GM19025 (cell line): Measurements from ENCODE around the gene ARHGEF11.

Source experiments
- ATAC-seq: cut with Tn5 transposase; IDR thresholded peaks from one replicate; pipeline ENCODE4 v1.9.1; 2021; ENCODE audit warnings: mild to moderate bottlenecking, low read depth, moderate library complexity; ENCODE audit not compliant: unreplicated experiment

The ARHGEF11 gene

GRCh38 chr1:156912861-156913808 lies 132.4 kb downstream of the ARHGEF11 start:
- no peak for ATAC-seq

GRCh38 chr1:156912310-156912709 lies 133.2 kb downstream of the ARHGEF11 start:
- ATAC-seq: no peak

GRCh38 chr1:156911577-156912298 lies 133.8 kb downstream of the ARHGEF11 start:
- no peak for ATAC-seq

- no peak for ATAC-seq
Observed at GRCh38 chr1:156910309-156910782, 135.2 kb downstream of the ARHGEF11 start.

GRCh38 chr1:156909671-156910070 lies 135.9 kb downstream of the ARHGEF11 start:
- no peak for ATAC-seq

GRCh38 chr1:156908955-156909354 lies 136.6 kb downstream of the ARHGEF11 start:
- ATAC-seq: no peak

GRCh38 chr1:156908541-156908940 lies 137.0 kb downstream of the ARHGEF11 start:
- no peak for ATAC-seq

- no peak for ATAC-seq
Observed at GRCh38 chr1:156906206-156906906, 139.2 kb downstream of the ARHGEF11 start.

GRCh38 chr1:156905651-156906050 lies 139.9 kb downstream of the ARHGEF11 start:
- no peak for ATAC-seq

- no peak for ATAC-seq
Observed at GRCh38 chr1:156905176-156905575, 140.4 kb downstream of the ARHGEF11 start.

GRCh38 chr1:156904187-156904959 lies 141.2 kb downstream of the ARHGEF11 start:
- no peak for ATAC-seq

GRCh38 chr1:156903328-156904091 lies 142.0 kb downstream of the ARHGEF11 start:
- ATAC-seq: no peak

GRCh38 chr1:156901966-156902915 lies 143.3 kb downstream of the ARHGEF11 start:
- ATAC-seq: no peak

GRCh38 chr1:156901590-156901900 lies 144.0 kb downstream of the ARHGEF11 start:
- no peak for ATAC-seq

- no peak for ATAC-seq
Observed at GRCh38 chr1:156900896-156901589, 144.5 kb downstream of the ARHGEF11 start.

GRCh38 chr1:156899956-156900718 lies 145.4 kb downstream of the ARHGEF11 start:
- no peak for ATAC-seq
